Stimulated activated CD4-positive, alpha-beta T cell treated with anti-CD3 and anti-CD28 coated beads, Interleukin-12 subunit alpha, Interleukin-12 subunit beta, amount 100 ng/mL, for 4 hours (primary cell): ENCODE measurements around the gene TMEM214.

Experiments used
- DNase-seq: peaks from one replicate; pipeline ENCODE4 v3.0.0-alpha.2; 2020

The TMEM214 gene

DNA sequence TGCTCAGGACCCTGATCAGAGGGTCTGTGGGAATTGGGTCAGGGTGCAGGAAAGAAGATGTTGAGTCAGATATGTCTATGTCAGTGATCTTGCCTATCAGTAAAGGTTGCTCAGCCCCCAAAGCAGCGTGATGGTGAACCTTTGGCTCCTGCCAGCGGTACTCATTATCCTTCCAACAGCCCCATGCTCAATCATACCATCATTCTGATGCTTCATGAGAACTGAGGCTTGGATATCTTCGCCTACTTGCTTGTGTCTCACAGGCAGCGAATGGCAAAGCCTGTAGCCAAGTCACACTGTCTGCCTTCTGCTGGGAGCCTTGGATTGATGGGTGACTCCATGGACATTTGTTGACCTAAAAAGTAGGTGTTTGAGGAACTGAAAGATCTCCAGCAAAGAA is 19.0 kb upstream of the TMEM214 start:
- DNase-seq = no peak

DNA sequence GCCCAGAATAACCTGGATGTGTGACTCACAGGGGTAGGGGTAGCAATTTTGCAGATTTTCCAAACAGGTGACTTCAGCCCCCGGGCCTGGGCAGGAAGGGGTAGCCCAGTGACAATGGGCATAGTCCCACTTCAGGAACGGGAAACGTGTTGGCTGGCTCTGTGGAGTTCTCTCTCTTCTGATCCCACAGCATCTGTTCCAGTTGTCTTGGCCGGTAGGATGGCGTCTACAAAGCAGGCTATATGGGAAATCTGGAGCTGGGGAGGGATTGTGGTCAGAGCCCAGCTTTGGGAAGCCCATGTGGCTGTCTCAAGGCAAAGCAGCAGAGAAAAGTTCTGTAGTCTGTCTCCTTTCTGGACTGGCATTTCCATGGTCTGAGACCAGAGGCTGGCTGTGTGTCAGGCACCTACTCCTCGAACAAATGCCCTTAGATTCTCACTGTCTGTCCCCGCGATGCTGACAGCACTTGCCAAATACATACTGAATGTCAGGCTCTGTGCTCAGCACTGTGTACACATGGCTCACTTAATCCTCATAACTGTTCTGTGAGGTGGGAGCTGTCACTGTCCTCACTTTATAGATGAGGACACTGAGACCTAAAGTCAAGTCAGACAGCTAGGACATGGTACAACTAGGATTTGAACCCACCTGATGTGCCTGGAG is 17.9 kb upstream of the TMEM214 start:
- DNase-seq = no peak

DNA sequence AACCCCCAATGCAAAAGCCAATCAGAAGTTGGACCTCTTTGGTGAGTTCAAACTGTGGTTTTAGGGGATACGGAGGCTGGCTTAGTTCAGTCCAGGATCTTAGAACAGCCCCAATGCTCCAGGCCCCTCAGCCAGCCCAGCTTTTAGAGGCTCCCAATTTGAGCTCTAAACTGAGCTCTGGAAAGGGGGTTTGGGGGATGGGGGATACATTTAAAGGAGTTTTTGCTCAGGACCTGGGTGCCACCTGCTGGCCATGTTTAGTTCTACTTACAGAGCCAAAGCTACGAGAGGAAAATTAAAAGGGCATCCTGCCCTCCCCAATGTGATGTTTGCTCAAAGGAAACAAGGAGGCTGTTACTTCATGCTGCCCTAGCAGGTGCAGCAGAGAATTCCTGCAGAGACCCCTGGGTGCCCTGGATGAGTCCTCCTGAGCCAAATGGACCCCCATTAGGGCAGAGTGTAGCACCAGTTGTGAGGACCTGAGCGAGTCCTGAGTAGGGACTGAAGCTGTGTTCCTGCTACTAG is 15.9 kb upstream of the TMEM214 start:
- peak; percentile 42 for DNase-seq

DNA sequence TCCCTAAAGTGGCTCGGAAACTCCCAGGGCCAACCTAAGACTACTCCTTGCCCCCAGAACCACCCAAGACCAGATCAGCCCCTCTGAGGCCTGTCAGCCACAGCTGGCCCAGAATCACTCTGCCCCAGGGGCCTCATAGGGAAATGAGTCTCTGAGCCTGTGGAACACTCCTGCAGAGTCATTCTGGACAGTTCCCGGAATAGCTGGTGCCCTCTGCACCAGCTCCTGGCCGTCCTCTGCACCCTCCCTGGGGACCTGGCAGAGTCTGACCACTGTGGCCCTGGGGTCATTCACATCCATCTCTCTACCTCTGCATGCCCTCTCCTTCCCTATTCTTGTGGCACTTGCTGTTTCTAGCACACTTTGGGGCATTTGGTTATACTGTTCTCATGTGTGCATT is 14.6 kb upstream of the TMEM214 start:
- no peak for DNase-seq

DNA sequence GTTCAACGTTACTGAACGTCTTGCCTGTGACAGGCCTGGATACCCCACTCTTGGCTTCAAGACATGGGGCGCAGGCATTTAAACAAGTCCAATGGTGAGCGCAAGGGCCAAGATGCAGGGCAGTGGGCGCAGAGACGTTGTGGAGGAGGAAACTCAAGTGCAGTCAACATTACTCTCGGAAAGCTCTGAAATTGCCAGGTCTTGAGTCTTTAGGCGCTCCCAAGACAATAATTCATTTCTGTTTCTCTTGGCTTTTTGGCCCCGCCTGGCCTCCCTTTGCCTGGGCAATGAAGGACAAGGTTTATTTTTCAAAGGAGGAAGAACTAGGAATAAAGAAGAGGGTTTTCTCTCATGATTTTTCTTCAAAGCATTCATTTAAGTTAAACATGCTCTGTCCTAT is 13.3 kb upstream of the TMEM214 start:
- DNase-seq = no peak

DNA sequence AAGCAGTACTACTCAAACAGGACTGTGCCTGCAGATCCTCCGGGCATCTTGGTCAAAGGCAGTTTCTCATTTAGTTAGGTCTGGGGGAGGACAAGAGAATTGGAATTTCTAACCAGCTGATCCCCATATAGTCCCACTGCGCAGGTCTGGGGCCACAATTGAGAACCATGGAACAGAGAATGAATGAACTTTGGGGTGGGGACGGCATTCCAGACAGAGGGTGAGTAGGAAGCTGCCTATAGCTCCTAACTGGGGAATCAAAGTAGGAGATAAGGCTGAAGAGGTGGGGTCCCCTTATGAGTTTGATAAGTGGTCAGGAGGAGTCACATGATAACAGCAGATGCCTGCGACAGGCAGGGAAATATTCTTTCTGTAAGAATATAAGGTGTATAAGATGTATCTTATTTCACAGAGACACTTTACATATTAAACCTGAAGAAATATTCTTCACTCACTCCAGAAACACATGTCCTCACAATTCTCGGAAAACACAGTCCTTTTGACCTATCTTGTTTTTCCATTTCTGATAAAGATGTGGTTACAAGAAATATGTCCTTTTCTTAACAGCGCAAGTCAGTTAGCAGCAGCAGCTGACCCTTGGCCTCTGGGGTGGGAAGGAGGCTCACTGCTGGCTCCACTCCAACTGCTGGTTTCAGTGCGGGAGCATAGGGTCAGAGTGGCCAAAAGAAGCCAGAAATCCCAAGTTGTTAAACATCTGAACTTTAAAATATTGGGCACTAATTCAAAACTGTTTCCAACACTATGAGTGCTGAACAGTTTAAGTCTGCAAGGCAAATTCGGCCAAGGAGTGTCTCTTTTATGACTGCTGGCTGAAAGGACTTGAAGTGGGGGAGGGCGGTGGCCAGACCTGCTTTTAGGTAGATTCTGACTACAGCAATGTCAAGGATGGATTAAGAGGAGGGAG is 12.6 kb upstream of the TMEM214 start:
- DNase-seq = no peak

DNA sequence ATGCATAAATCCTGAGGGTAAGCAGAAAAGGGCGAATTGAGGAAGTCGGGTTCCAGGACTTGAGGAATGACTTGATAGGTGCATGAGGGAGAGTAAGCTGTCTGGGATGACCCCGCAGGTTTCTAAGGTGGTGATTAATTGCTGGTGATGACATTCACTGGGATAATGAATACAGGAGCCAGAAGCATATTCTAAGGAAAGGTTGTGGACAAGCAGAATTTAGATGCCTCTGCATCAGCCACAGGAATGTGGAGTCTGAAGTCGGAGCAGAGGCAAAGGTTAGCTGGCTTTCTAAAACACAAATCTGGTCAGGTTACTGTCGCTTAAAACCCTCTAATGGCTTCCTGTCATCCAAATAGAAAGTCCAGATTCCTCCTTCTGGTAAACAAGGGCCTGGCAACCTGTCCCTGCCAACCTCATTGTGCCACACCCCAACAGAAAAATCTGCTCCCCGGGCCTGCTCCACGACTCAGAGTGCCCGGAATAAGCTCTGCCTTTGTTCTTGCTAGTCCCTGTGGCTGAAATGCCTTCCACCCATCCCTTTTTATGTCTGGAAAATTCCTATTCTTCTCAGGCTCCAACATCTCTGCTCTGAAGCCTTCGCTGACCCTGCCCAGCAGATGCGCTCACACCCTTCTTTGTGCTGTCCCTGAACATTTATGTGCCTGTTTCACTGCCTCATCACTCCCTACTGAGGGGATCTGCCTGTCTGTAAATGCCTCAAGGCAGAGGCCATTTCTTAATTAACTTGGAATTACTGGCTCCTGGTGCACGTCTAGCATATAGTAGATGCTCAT is 11.3 kb upstream of the TMEM214 start:
- no peak for DNase-seq

DNA sequence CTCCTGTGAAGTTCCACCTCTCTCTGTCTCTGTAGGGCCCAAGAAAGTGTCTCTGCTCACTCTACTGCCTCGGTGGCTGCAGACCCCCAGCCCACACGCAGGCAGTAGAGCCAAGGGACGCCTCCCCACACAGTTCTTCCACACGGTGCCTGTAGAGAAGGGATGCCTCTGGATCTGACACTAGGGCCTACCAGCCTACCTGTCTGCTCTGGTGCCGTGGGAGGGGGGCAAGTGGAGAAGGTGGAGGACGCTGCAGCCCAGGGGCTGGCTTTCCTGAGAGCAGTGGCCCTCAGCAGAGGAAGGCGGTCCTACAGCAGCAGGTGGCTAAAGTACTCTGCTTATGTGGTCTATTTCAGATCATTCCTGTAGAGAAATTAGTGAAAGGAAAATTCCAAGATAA is 9.0 kb upstream of the TMEM214 start:
- DNase-seq = no peak

DNA sequence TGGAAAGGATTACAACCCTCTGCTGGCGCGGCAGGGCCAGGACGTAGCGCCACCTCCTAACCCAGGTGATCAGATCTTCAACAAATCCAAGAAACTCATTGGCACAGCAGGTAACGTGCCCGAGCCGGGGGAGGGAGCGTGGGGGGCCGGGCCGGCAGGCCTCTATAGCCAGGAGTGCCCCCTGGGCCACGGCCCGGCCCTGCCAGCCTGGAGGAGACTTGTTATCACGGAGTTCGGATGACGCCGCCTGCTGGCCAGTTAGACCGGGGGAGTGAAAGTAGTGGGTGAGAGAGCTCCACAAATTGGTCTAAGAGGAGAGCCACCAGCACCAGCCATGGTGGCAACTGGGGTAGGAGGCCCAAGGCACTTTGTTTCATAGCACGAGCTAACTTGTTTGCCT is 8.6 kb upstream of the TMEM214 start:
- DNase-seq = no peak

DNA sequence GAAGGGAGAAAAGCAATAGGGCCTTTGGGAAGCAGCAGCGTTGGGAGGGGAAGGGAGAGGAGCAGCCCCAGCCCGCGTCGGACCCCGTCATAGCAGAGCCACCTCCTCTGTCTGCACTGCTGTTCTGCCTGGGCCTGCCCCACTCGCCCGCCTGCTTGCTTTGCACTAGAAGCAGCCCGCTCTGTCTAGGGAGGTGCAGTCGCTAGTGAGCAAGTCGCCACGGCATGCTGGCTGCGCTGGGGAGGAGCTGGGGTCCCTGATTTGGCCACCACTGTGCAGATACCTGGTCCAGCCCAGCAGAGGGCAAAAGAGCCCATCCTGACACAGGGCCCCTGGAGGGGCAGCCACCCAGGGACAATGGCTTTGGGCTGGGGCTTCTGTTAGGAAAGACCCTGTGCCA is 8.0 kb upstream of the TMEM214 start:
- no peak for DNase-seq

DNA sequence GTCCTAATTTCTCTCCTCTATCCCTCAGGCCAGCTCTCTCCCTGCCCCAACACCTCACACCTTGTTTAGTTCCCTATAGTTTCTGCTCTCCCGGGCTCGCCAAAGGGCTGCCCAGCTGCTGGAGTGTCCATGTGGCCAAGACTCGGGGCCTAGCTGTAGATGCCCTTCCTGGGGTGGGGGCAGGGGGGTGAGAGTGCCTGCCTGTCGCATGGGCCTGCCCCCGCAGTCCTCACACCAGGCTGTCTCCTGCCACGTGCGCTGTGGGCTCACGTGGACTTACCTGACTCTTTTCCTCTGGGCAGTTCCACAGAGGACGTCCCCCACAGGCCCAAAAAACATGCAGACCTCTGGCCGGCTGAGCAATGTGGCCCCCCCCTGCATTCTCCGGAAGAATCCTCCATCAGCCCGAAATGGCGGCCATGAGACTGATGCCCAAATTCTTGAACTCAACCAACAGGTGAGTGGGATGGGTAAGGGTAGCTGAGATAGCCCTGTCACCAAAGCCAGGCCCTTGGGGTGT is 7.4 kb upstream of the TMEM214 start:
- no peak for DNase-seq

DNA sequence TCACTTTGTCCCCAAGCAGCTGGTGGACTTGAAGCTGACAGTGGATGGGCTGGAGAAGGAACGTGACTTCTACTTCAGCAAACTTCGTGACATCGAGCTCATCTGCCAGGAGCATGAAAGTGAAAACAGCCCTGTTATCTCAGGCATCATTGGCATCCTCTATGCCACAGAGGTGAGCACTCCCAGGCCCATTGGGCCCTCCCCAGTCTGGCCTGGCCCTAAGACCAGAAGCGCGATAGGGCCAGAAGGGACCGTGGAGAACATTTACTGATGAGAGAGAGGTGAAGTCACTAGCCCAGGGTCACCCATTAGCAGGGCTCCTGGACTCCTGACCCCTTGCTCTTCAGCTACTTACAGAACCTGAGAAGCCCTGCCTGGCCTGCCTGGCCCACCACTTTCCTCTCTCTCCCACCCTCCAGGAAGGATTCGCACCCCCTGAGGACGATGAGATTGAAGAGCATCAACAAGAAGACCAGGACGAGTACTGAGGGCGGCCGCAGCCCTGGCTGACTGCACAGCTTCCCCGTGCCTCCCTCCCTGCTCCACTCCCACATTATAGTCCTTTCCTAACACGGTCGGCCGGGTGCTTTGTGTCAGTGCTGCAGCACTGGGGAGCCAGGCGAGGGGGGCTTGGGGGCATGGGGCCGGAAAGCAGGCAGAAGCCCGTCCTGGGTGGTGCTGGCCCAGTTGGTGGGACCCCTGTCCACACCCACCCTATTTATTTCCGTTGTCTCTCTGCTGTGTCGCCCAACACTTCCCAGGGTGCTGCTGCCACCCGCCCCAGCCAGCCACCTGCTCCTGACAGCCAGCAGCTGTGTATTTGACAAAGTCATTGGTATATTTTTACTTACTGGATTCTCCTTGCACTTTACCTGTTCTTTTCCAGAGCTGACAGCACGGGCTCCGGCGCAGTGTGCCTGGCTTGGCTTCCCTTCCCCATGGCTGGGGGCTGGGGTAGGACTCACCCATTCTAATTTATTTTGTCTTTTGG is 6.6 kb upstream of the TMEM214 start:
- DNase-seq = no peak

DNA sequence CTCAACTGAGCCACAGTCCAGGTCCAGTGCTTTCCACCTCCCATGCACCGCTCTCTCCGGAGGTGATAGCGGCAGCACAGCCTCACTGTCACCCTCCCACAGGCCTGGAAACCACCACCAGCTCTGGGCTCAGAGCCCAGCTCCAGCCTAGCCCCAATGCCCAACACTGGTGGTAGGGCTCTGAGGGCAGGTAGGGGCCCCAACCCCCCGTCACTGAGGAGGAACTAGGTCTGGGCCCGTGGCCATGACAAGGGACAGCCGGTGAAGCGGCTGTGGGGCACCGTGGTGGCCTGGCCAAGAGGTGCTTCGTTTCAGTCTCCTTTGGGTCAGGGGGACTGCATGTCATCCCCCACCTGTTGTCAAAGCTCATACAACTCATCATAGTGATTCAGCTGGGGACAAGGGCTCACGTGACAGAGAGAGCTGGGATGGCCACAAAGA is 5.5 kb upstream of the TMEM214 start:
- no peak for DNase-seq

DNA sequence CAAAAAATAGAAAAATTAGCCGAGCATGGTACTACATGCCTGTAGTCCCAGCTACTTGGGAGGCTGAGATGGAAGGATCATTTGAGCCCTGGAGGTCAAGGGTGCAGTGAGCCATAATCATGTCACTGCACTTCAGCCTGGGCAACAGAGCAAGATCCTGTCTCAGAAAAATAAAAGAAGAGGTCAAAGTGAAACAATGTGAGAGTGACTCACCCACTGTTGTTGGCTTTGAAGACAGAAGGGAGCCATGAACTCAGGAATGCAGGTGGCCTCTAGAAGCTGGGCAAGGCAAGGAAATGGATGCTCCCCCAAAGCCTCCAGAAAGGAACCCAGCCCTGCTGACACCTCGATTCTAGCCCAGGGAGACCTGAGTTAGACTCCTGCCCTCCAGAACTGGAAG is 3.7 kb upstream of the TMEM214 start:
- no peak for DNase-seq

DNA sequence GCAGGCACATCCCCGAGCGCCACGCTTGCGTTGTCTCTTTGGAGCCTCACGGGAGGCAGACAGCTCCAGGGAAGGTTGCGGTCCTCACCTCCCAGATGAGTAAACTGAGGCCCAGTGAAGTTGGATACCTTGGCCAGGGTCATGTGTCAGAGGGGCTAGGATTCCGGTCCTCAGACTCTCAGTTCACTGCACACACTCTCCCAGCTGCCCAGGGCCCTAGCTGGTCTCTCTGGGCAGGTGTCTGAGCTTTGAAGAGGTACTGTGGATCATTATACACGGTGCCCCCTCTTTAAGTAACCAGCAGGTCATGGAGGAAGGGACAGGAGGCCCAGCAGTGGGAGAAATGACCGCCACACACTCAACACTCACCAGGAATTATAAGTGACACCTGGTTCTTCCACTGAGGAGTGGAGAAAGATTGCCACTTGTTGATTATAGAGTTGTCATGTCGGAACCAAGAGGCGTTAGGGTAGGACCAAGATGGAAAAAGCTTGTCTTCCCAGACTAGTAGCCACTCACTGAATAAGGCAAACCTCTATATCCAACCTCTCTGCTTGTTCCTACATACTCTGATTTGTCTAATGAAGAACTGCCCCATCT is 588 bp downstream of the TMEM214 start:
- DNase-seq = no peak

DNA sequence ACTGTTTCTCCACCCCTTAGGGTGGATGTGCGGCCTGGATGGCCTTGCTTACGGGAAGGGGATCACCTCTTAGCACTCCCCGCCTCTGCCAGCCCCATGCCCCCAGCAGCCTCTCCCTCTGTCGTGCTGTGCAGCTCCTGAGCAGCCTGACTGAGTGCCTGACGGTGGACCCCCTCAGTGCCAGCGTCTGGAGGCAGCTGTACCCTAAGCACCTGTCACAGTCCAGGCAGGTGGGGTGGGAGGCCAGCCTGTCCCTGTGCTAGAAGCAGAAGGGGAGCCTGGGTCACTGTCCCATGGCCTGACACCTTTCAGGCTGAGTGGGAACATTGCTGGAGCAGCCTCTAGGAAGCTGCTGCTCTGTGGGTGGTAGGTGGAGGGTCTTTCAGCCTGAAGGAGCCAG is 5.2 kb downstream of the TMEM214 start:
- no peak for DNase-seq

DNA sequence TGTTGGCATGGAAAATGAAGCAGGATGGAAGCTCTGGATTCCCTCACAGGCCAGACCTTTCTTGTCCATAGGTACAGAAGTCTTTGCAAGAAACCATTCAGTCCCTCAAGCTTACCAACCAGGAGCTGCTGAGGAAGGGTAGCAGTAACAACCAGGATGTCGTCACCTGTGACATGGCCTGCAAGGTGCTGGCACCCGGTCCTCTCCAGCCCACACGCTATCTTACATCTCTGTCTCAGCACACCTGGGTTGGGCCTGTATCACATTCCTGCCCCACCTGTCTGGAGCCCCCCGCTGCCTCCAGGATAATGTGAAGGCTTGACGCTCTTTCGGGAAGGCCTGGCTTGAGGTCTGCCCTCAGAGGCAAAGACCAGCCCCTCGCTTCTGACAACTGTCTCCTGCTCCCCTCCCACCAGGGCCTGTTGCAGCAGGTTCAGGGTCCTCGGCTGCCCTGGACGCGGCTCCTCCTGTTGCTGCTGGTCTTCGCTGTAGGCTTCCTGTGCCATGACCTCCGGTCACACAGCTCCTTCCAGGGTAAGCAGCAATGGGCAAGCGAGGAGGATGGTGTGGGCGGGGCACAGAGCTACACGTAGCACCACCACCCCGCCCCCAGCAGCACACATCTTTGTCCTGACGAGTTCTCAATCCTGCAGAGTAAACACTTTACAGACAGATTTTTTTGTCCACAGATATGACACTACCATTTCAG is 6.0 kb downstream of the TMEM214 start:
- no peak for DNase-seq

DNA sequence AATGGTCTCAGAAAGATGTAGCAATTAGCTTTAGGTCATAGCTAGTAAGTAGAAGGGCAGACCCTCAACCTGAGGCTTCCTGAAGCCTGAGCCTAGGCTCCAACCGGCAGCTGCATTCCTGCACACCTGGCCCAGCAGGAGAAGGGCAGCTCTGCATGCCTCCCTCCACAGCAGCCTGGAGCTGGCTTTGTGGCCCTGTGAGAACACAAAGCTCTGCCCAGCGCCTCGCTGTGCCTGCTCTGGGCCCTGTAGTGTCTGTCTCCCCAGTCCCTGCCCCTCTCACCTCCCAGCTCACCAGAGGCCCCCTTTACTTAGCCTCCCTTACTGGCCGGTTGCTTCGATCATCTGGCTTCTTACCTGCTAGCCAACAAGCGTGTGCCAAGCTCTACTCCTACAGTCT is 6.7 kb downstream of the TMEM214 start:
- no peak for DNase-seq

DNA sequence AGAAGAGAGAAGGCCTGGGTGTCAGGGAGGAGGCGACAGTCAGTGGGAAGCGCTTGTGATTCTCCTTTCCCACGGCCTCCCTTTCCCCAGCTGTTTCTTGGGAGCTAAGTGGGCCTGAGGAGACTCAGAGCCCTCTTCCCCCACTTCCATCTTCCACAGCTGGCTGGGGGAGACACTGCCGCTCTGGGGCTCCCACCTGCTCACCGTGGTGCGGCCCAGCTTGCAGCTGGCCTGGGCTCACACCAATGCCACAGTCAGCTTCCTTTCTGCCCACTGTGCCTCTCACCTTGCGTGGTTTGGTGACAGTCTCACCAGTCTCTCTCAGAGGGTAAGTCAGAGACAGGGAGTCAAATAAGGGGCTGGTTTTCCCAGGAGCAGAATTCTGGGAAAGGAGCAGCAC is 7.1 kb downstream of the TMEM214 start:
- DNase-seq = no peak

DNA sequence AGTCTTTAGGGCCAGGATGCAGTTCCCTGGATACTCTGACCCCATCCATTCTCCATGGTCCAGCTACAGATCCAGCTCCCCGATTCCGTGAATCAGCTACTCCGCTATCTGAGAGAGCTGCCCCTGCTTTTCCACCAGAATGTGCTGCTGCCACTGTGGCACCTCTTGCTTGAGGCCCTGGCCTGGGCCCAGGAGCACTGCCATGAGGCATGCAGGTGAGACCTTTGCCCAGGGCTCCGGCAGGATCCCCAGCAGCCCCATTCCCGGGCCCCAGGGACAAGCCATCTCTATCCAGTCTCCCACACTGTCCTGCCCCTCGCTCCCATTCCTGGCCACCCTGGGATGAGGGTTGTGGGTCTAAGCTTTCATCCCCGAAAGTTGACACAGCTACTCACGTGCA is 7.5 kb downstream of the TMEM214 start:
- DNase-seq = no peak

DNA sequence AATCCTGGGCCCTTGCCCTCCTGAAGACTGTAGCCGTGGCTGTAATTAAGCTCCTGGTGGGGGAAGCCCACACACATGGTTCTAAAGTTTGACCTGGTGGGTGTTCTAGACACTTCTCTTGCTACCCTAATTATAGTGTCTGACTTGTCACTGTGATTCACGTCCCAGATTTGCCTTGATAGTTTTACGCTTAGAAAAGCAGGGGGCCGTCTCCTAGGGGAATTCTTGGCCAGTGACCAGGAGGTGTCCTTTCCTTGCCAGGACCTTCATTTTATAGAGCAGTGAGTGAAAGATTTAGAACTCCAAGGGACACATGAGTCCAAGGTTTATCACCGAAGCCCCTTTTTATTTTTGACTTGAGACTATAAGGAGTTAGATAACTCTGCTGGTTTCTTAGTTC is 9.0 kb downstream of the TMEM214 start:
- DNase-seq = no peak
